ENCODE results near the gene COG5.
A peak's percentile ranks its signal among the peaks of the same experiment; 100 is the strongest.
"Not testable (repeated sequence)": the region's sequence is repeated elsewhere in the genome, so short reads cannot be mapped to it uniquely, and the experiment has no call there.

The COG5 gene

GRCh38 chr7:107579885-107580715, 16.4 kb upstream of the COG5 start, which contains the start of gene BCAP29:
Gene BCAP29 (plus strand): TSS chr7:107580246. CDS start chr7:107580773, 527 bp downstream.
- DNase-seq, result peak; percentile 85

GRCh38 chr7:107579554-107579884, 15.8 kb upstream of the COG5 start:
- DNase-seq, result no peak

- no peak for DNase-seq
Observed at GRCh38 chr7:107573537-107573936, 9.8 kb upstream of the COG5 start.

GRCh38 chr7:107570298-107570697, 6.6 kb upstream of the COG5 start:
- no peak for DNase-seq

GRCh38 chr7:107564553-107565298, 1.0 kb upstream of the COG5 start:
- no peak for DNase-seq

GRCh38 chr7:107563081-107563774, 492 bp downstream of the COG5 start:
- DNase-seq, result peak; percentile 82

- DNase-seq, result no peak
Observed at GRCh38 chr7:107560898-107561516, 2.7 kb downstream of the COG5 start.

GRCh38 chr7:107559864-107560263, 3.9 kb downstream of the COG5 start:
- DNase-seq, result no peak

GRCh38 chr7:107555893-107556292, 7.8 kb downstream of the COG5 start:
- DNase-seq, result no peak

- no peak for DNase-seq
Observed at GRCh38 chr7:107551936-107552335, 11.8 kb downstream of the COG5 start.

GRCh38 chr7:107544848-107545591, 18.7 kb downstream of the COG5 start:
- DNase-seq, result no peak

- no peak for DNase-seq
Observed at GRCh38 chr7:107543338-107543993, 20.3 kb downstream of the COG5 start.

GRCh38 chr7:107538001-107538400, 25.7 kb downstream of the COG5 start:
- DNase-seq, result no peak

- DNase-seq, result not testable (repeated sequence)
Observed at GRCh38 chr7:107537228-107537627, 26.5 kb downstream of the COG5 start.

GRCh38 chr7:107534139-107534538, 29.6 kb downstream of the COG5 start:
- no peak for DNase-seq

- DNase-seq, result no peak
Observed at GRCh38 chr7:107530751-107531150, 33.0 kb downstream of the COG5 start.

- DNase-seq, result no peak
Observed at GRCh38 chr7:107528461-107528860, 35.3 kb downstream of the COG5 start.

GRCh38 chr7:107527196-107527595, 36.5 kb downstream of the COG5 start:
- DNase-seq, result no peak

- no peak for DNase-seq
Observed at GRCh38 chr7:107526672-107527071, 37.0 kb downstream of the COG5 start.

- DNase-seq, result no peak
Observed at GRCh38 chr7:107506674-107507339, 56.9 kb downstream of the COG5 start.

GRCh38 chr7:107505997-107506673, 57.6 kb downstream of the COG5 start:
- DNase-seq, result no peak

Data from left hindlimb (tissue), 1 donor.